Heart right ventricle (tissue), 16 donors: ENCODE results near the gene DAO. TPM values are rescaled to one million over a fixed set of nuclear protein-coding genes. Genes with fewer than 3 reads are reported as not detected.

Source experiments
- ATAC-seq, 8 donors: fragments of 200-7000 bp; cut with Tn5 transposase; one replicate each; pipeline ENCODE4 v1.9.1; 2020; ENCODE audit warnings: mild to moderate bottlenecking in 8 of 8, moderate library complexity in 8 of 8, moderate number of reproducible peaks in 1 of 8
- DNase-seq, 2 donors: peaks; one replicate each; pipeline ENCODE4 v3.0.0-alpha.2; 2020
- H3K27ac ChIP-seq, 10 donors: fragments of 200-600 bp; sonication (generic) in 2 of 10; one replicate each; pipeline versions ENCODE4 v1.5.0 to v1.8.0; 2020 to 2022; ENCODE audit warnings: mild to moderate bottlenecking in 3 of 10
- H3K27me3 ChIP-seq, 7 donors: fragments of 200-600 bp; one replicate each; pipeline ENCODE4 v1.8.0; 2021 to 2022; ENCODE audit warnings: mild to moderate bottlenecking in 2 of 7
- H3K36me3 ChIP-seq, 9 donors: fragments of 200-600 bp; sonication (generic) in 1 of 9; one replicate each; pipeline versions ENCODE4 v1.5.0 to v1.8.0; 2020 to 2022; ENCODE audit warnings: mild to moderate bottlenecking in 2 of 9
- H3K4me1 ChIP-seq, 9 donors: fragments of 200-600 bp; sonication (generic) in 1 of 9; one replicate each; pipeline versions ENCODE4 v1.5.0 to v1.8.0; 2020 to 2022; ENCODE audit warnings: mild to moderate bottlenecking in 4 of 9
- H3K4me3 ChIP-seq, 10 donors: fragments of 200-600 bp; sonication (generic) in 2 of 10; one replicate each; pipeline versions ENCODE4 v1.5.0 to v1.8.0; 2020 to 2022; ENCODE audit warnings: mild to moderate bottlenecking in 7 of 10, moderate library complexity in 2 of 10
- H3K9me3 ChIP-seq, 11 donors: fragments of 200-600 bp in 10 of 11; sonication (generic) in 2 of 11; one replicate each; pipeline versions ENCODE4 v1.5.0 to v1.8.0; 2013 to 2022; ENCODE audit warnings: mild to moderate bottlenecking in 2 of 11, control low read depth in 1 of 11, moderate library complexity in 1 of 11
- CTCF ChIP-seq, 9 donors: fragments of 200-600 bp; sonication (generic) in 2 of 9; IDR thresholded peaks; one replicate each; pipeline versions ENCODE4 v1.5.0 to v1.8.0; 2021 to 2022; ENCODE audit warnings: antibody characterized with exemption in 9 of 9, mild to moderate bottlenecking in 5 of 9, moderate library complexity in 1 of 9
- WGBS, 2 donors: extraction: QIAGEN DNeasy Blood & Tissue Kit; methylation state at CpG; one replicate each; pipeline ENCODE4 v1.1.7; 2013; ENCODE audit warnings: inconsistent platforms in 1 of 2; 5-methylcytosine and 5-hydroxymethylcytosine counted together
- intact Hi-C, 10 donors: fragments of 100-400 bp; cut with DNase I; formaldehyde crosslinking; loops; one replicate each; pipeline versions ENCODE4 v1.11.1 to v1.14.2; 2022
- polyA plus RNA-seq, 2 donors: library from polyadenylated mRNA; stranded (reverse); fragments of 200-250 nt; gene quantifications; one replicate each; pipeline ENCODE4 v1.2.3, GENCODE V29; 2013
- total RNA-seq, 10 donors: library from RNA; stranded (reverse); fragmentation: NEBNext Ultra II Directional in 3 of 10; extraction: Animal tissue kit (Norgen Biotek cat#: 25700) in 3 of 10; gene quantifications; one replicate each; pipeline versions ENCODE4 v1.2.1 to v1.2.4, GENCODE V29; 2021 to 2023
- donor health status: Arrhythmogenic right ventricular cardiomyopathy.
- donor health status: ischemic (EF 13 %, LVEDD 7.1; RV severe dilation, severe dysfunction).
- donor health status: healthy with polysubstance abuse.
- donor health status: DM: no; HTN: yes; CAD: no.
- donor health status: DM: no; HTN: no; CAD: no.
- donor health status: ischemic (EF 25% LVEDD 6.9; RV normal size, moderate dysfunction).
- donor health status: ischemic (EF 25% LVEDD 5.7; RV mildly dilated, moderate dysfunction).
- donor health status: healthy.
- donor health status: DM: yes; HTN: yes; CAD: no.
- donor health status: Ischemic cardiomyopathy.
- donor health status: ischemic (EF 35%, LVEDD 5.7; RV mildly dilated, moderate dysfunction).
- donor health status: nonischemic (EF 11% LVEDD 7.7; RV severe dilation, severe dysfunction).
- donor health status: DM: yes; HTN: yes; CAD: no.
- donor health status: PGD.
- donor health status: ischemic (EF 29% LVEDD 5.4; RV normal size, mild dysfunction).
- donor health status: nonischemic (EF 23%, LVEDD 6.1; RV moderate dilation, normal function).

Gene DAO
- total and polyA plus RNA-seq, 12 donors: not detected

DNA sequence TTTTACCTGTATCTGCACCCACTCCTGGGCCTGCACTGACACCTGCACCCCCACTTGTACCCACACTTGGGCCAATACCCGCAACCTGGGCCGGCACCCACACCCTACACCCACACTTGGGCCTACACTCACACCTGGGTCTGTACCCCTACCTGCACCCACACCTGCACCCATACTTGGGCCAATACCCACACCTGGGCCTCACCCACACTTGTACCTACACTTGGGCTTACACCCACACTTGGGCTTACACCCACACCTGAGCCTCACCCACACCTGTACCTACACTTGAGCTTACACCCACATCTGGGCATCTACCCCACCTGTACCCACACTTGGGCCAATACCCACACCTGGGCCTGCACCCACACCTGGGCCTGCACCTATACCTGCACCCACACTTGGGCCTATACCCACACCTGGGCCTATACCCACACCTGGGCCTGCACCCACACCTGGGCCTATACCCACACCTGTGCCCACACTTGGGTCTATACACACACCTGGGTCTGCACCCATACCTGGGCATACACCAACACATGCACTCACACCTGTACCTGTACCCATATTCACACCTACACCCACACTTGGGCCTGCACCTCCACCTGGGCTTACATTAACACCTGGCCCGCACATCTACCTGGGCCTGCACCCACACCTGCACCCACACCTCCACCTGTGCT, 39.2 kb downstream of the DAO start:
- no peaks in the 10 kb centered on the region for H3K36me3 ChIP-seq
- H3K4me3 ChIP-seq: no peak overlapping the region
- no peaks in the 10 kb centered on the region for H3K27me3 ChIP-seq
- H3K27ac ChIP-seq: no peak overlapping the region
- ATAC-seq: peak in 2 of 8 donors; percentile 16 to 41
- DNase-seq: no peak
- intact Hi-C loops: no loop called here
- peaks cover 0 to 8% (median 0%) of the 10 kb centered on the region in 9 donors for H3K4me1 ChIP-seq
- no peak for TF ChIP-seq CTCF (IDR thresholded peaks at IDR 0.05)
- WGBS, 2 donors: 77 to 80% methylated on average over 3 of the region's 3 CpGs
- peaks cover 0 to 22% (median 0%) of the 10 kb centered on the region in 11 donors for H3K9me3 ChIP-seq

GRCh38 chr12:108921946-108922345, 42.1 kb downstream of the DAO start:
- ATAC-seq (no peak), DNase-seq (no peak)
- Histone ChIP-seq H3K27ac (no peak overlapping the region), H3K4me1 (peaks cover 0 to 8% (median 0%) of the 10 kb centered on the region in 9 donors), H3K36me3 (no peaks in the 10 kb centered on the region), H3K4me3 (no peak overlapping the region), H3K27me3 (no peaks in the 10 kb centered on the region), H3K9me3 (peaks cover 0 to 25% (median 0%) of the 10 kb centered on the region in 11 donors)
- 64 to 74% methylated on average over 3 of the region's 3 CpGs for WGBS, 2 donors
- no peak for TF ChIP-seq CTCF (IDR thresholded peaks at IDR 0.05)
- intact Hi-C loops: no loop called here

GRCh38 chr12:108922918-108923317, 43.0 kb downstream of the DAO start:
- no peak overlapping the region for H3K27ac ChIP-seq
- no peaks in the 10 kb centered on the region for H3K27me3 ChIP-seq
- no peaks in the 10 kb centered on the region for H3K36me3 ChIP-seq
- intact Hi-C loops: no loop called here
- ATAC-seq (no peak), DNase-seq (no peak)
- no peak overlapping the region for H3K4me3 ChIP-seq
- WGBS, 2 donors: 90 to 93% methylated on average over 3 of the region's 3 CpGs
- no peak for TF ChIP-seq CTCF (IDR thresholded peaks at IDR 0.05)
- peaks cover 0 to 8% (median 0%) of the 10 kb centered on the region in 9 donors for H3K4me1 ChIP-seq
- H3K9me3 ChIP-seq: peaks cover 0 to 28% (median 0%) of the 10 kb centered on the region in 11 donors

- Histone ChIP-seq H3K27me3 (no peaks in the 10 kb centered on the region), H3K36me3 (no peaks in the 10 kb centered on the region), H3K9me3 (peaks cover 0 to 6% (median 0%) of the 10 kb centered on the region in 11 donors), H3K27ac (no peak overlapping the region), H3K4me3 (no peak overlapping the region), H3K4me1 (peaks cover 0 to 6% (median 0%) of the 10 kb centered on the region in 9 donors)
- TF ChIP-seq CTCF (IDR thresholded peaks at IDR 0.05): no peak
- intact Hi-C loops: no loop called here
- ATAC-seq: no peak
- 93 to 94% methylated on average over 8 of the region's 8 CpGs for WGBS, 2 donors
- DNase-seq: no peak
Measured at GRCh38 chr12:108928695-108929094, 48.8 kb downstream of the DAO start.
